ENCODE results near the gene SUGCT. TPM values are rescaled to one million over a fixed set of nuclear protein-coding genes. Genes with fewer than 3 reads are reported as not detected.

SUGCT gene
- total and polyA plus RNA-seq, 3 experiments from 2014 or later, result 1.1 to 1.4 (median 1.3) TPM

GRCh38 chr7:40230101-40230500 lies 95.3 kb downstream of the SUGCT start:
- CTCF ChIA-PET, result no interaction called here
- H3K27ac Mint-ChIP-seq, result no peak overlapping the region
- POLR2A ChIA-PET, result no interaction called here

GRCh38 chr7:40231796-40232195 lies 97.0 kb downstream of the SUGCT start:
- peak overlapping the region in 1 of 8 donors; percentile 12 for H3K27ac Mint-ChIP-seq
- CTCF ChIA-PET, result interaction anchor here (1.1 kb wide), 1 partner anchor 10 kb away, joined by 3 read pairs; no protein-coding TSS in a partner anchor
- POLR2A ChIA-PET, result no interaction called here

More at GRCh38 chr7:40230101-40230500, 95.3 kb downstream of the SUGCT start:
- no peak for DNase-seq
- H3K36me3 Mint-ChIP-seq, result no peaks in the 10 kb centered on the region
- no peaks in the 10 kb centered on the region for H3K27me3 ChIP-seq (ENCODE audit: insufficient read depth, low read length, poor library complexity, severe bottlenecking)
- no peak overlapping the region for H3K4me3 Mint-ChIP-seq
- peaks cover 4 to 13% (median 9%) of the 10 kb centered on the region in 3 donors for H3K4me1 Mint-ChIP-seq
- no peaks in the 10 kb centered on the region for H3K36me3 ChIP-seq (ENCODE audit: insufficient read depth, low read length)
- H3K27ac ChIP-seq (ENCODE audit: low read depth, low read length), result no peak overlapping the region
- no peaks in the 10 kb centered on the region for H3K4me1 ChIP-seq (ENCODE audit: insufficient read depth, low read length)
- no peaks in the 10 kb centered on the region for H3K9me3 ChIP-seq (ENCODE audit: low read length)
- H3K4me3 ChIP-seq (ENCODE audit: low read length), result no peak overlapping the region
- H3K27me3 Mint-ChIP-seq, result peaks cover 5% of the 10 kb centered on the region in 2 donors
- H3K9me3 Mint-ChIP-seq, result no peaks in the 10 kb centered on the region

GRCh38 chr7:40232242-40232893 lies 97.6 kb downstream of the SUGCT start:
- Histone ChIP-seq H3K27me3 (ENCODE audit: insufficient read depth, low read length, poor library complexity, severe bottlenecking) (no peaks in the 10 kb centered on the region), H3K9me3 (ENCODE audit: low read length) (no peaks in the 10 kb centered on the region), H3K36me3 (ENCODE audit: insufficient read depth, low read length) (no peaks in the 10 kb centered on the region), H3K27ac (ENCODE audit: low read depth, low read length) (no peak overlapping the region), H3K4me1 (ENCODE audit: insufficient read depth, low read length) (no peaks in the 10 kb centered on the region), H3K4me3 (ENCODE audit: low read length) (no peak overlapping the region)
- ChIA-PET CTCF (interaction anchor here (0.5 to 1.1 kb wide), 2 partner anchors 10 to 188 kb away, joined by 3 to 4 read pairs; no protein-coding TSS in a partner anchor), POLR2A (no interaction called here)
- Mint-ChIP-seq H3K9me3 (no peaks in the 10 kb centered on the region), H3K4me1 (peaks cover 4 to 13% (median 9%) of the 10 kb centered on the region in 3 donors), H3K27me3 (peaks cover 4 to 5% of the 10 kb centered on the region in 2 donors), H3K36me3 (no peaks in the 10 kb centered on the region), H3K4me3 (no peak overlapping the region), H3K27ac (no peak overlapping the region)
- no peak for DNase-seq

More at GRCh38 chr7:40231796-40232195, 97.0 kb downstream of the SUGCT start:
- Histone ChIP-seq H3K4me3 (ENCODE audit: low read length) (no peak overlapping the region), H3K36me3 (ENCODE audit: insufficient read depth, low read length) (no peaks in the 10 kb centered on the region), H3K4me1 (ENCODE audit: insufficient read depth, low read length) (no peaks in the 10 kb centered on the region), H3K27me3 (ENCODE audit: insufficient read depth, low read length, poor library complexity, severe bottlenecking) (no peaks in the 10 kb centered on the region), H3K9me3 (ENCODE audit: low read length) (no peaks in the 10 kb centered on the region), H3K27ac (ENCODE audit: low read depth, low read length) (no peak overlapping the region)
- Mint-ChIP-seq H3K4me1 (peaks cover 4 to 13% (median 9%) of the 10 kb centered on the region in 3 donors), H3K27me3 (peaks cover 4 to 5% of the 10 kb centered on the region in 2 donors), H3K9me3 (no peaks in the 10 kb centered on the region), H3K36me3 (no peaks in the 10 kb centered on the region), H3K4me3 (no peak overlapping the region)
- no peak for DNase-seq

- Mint-ChIP-seq H3K4me1 (peaks cover 4 to 13% (median 9%) of the 10 kb centered on the region in 3 donors), H3K27me3 (peaks cover 0 to 1% of the 10 kb centered on the region in 2 donors), H3K36me3 (no peaks in the 10 kb centered on the region), H3K9me3 (no peaks in the 10 kb centered on the region), H3K4me3 (no peak overlapping the region), H3K27ac (peak overlapping the region in 1 of 8 donors; percentile 33)
- H3K9me3 ChIP-seq (ENCODE audit: low read length), result no peaks in the 10 kb centered on the region
- ChIA-PET CTCF (no interaction called here), POLR2A (no interaction called here)
- no peaks in the 10 kb centered on the region for H3K36me3 ChIP-seq (ENCODE audit: insufficient read depth, low read length)
- no peak overlapping the region for H3K4me3 ChIP-seq (ENCODE audit: low read length)
- H3K27me3 ChIP-seq (ENCODE audit: insufficient read depth, low read length, poor library complexity, severe bottlenecking), result no peaks in the 10 kb centered on the region
- H3K27ac ChIP-seq (ENCODE audit: low read depth, low read length), result no peak overlapping the region
- H3K4me1 ChIP-seq (ENCODE audit: insufficient read depth, low read length), result no peaks in the 10 kb centered on the region
- DNase-seq, result no peak
Observed at GRCh38 chr7:40234046-40234445, 99.2 kb downstream of the SUGCT start.

GRCh38 chr7:40234666-40235065 lies 99.9 kb downstream of the SUGCT start:
- POLR2A ChIA-PET, result no interaction called here
- CTCF ChIA-PET, result no interaction called here

GRCh38 chr7:40237731-40238130 lies 102.9 kb downstream of the SUGCT start:
- ChIA-PET CTCF (no interaction called here), POLR2A (no interaction called here)
- no peak overlapping the region for H3K27ac Mint-ChIP-seq
- H3K4me3 Mint-ChIP-seq, result no peak overlapping the region
- no peak overlapping the region for H3K4me3 ChIP-seq (ENCODE audit: low read length)
- H3K36me3 ChIP-seq (ENCODE audit: insufficient read depth, low read length), result no peaks in the 10 kb centered on the region
- H3K27me3 Mint-ChIP-seq, result peaks cover 0 to 4% of the 10 kb centered on the region in 2 donors
- H3K9me3 ChIP-seq (ENCODE audit: low read length), result no peaks in the 10 kb centered on the region
- H3K4me1 ChIP-seq (ENCODE audit: insufficient read depth, low read length), result no peaks in the 10 kb centered on the region
- H3K27me3 ChIP-seq (ENCODE audit: insufficient read depth, low read length, poor library complexity, severe bottlenecking), result no peaks in the 10 kb centered on the region
- no peak overlapping the region for H3K27ac ChIP-seq (ENCODE audit: low read depth, low read length)
- no peak for DNase-seq
- H3K36me3 Mint-ChIP-seq, result no peaks in the 10 kb centered on the region
- no peaks in the 10 kb centered on the region for H3K9me3 Mint-ChIP-seq
- H3K4me1 Mint-ChIP-seq, result peaks cover 4% of the 10 kb centered on the region in 3 donors

More at GRCh38 chr7:40234666-40235065, 99.9 kb downstream of the SUGCT start:
- no peaks in the 10 kb centered on the region for H3K36me3 Mint-ChIP-seq
- no peaks in the 10 kb centered on the region for H3K36me3 ChIP-seq (ENCODE audit: insufficient read depth, low read length)
- peak overlapping the region in 1 of 8 donors; percentile 77 for H3K27ac Mint-ChIP-seq
- H3K27ac ChIP-seq (ENCODE audit: low read depth, low read length), result no peak overlapping the region
- H3K9me3 ChIP-seq (ENCODE audit: low read length), result no peaks in the 10 kb centered on the region
- no peak overlapping the region for H3K4me3 ChIP-seq (ENCODE audit: low read length)
- peaks cover 0 to 4% of the 10 kb centered on the region in 2 donors for H3K27me3 Mint-ChIP-seq
- H3K27me3 ChIP-seq (ENCODE audit: insufficient read depth, low read length, poor library complexity, severe bottlenecking), result no peaks in the 10 kb centered on the region
- H3K4me1 ChIP-seq (ENCODE audit: insufficient read depth, low read length), result no peaks in the 10 kb centered on the region
- H3K9me3 Mint-ChIP-seq, result no peaks in the 10 kb centered on the region
- DNase-seq, result no peak
- H3K4me3 Mint-ChIP-seq, result no peak overlapping the region
- H3K4me1 Mint-ChIP-seq, result peaks cover 4 to 13% (median 9%) of the 10 kb centered on the region in 3 donors

GRCh38 chr7:40239755-40240303 lies 105.0 kb downstream of the SUGCT start:
- ChIA-PET POLR2A (no interaction called here), CTCF (no interaction called here)
- Histone ChIP-seq H3K9me3 (ENCODE audit: low read length) (no peaks in the 10 kb centered on the region), H3K27ac (ENCODE audit: low read depth, low read length) (no peak overlapping the region), H3K27me3 (ENCODE audit: insufficient read depth, low read length, poor library complexity, severe bottlenecking) (no peaks in the 10 kb centered on the region), H3K4me1 (ENCODE audit: insufficient read depth, low read length) (no peaks in the 10 kb centered on the region), H3K4me3 (ENCODE audit: low read length) (no peak overlapping the region), H3K36me3 (ENCODE audit: insufficient read depth, low read length) (no peaks in the 10 kb centered on the region)
- no peak overlapping the region for H3K27ac Mint-ChIP-seq
- H3K4me1 Mint-ChIP-seq, result no peaks in the 10 kb centered on the region
- H3K9me3 Mint-ChIP-seq, result no peaks in the 10 kb centered on the region
- DNase-seq, result no peak
- peaks cover 0 to 4% of the 10 kb centered on the region in 2 donors for H3K27me3 Mint-ChIP-seq
- no peak overlapping the region for H3K4me3 Mint-ChIP-seq
- H3K36me3 Mint-ChIP-seq, result no peaks in the 10 kb centered on the region

GRCh38 chr7:40243076-40243475 lies 108.3 kb downstream of the SUGCT start:
- POLR2A ChIA-PET, result no interaction called here
- H3K4me1 Mint-ChIP-seq, result no peaks in the 10 kb centered on the region

More at GRCh38 chr7:40243076-40243475, 108.3 kb downstream of the SUGCT start:
- H3K27ac Mint-ChIP-seq, result no peak overlapping the region
- no peaks in the 10 kb centered on the region for H3K36me3 ChIP-seq (ENCODE audit: insufficient read depth, low read length)
- H3K9me3 ChIP-seq (ENCODE audit: low read length), result no peaks in the 10 kb centered on the region
- H3K4me1 ChIP-seq (ENCODE audit: insufficient read depth, low read length), result no peaks in the 10 kb centered on the region
- H3K4me3 Mint-ChIP-seq, result no peak overlapping the region
- no peak overlapping the region for H3K4me3 ChIP-seq (ENCODE audit: low read length)
- H3K27me3 Mint-ChIP-seq, result peaks cover 0 to 4% of the 10 kb centered on the region in 2 donors
- CTCF ChIA-PET, result no interaction called here
- DNase-seq, result no peak
- no peak overlapping the region for H3K27ac ChIP-seq (ENCODE audit: low read depth, low read length)
- H3K27me3 ChIP-seq (ENCODE audit: insufficient read depth, low read length, poor library complexity, severe bottlenecking), result no peaks in the 10 kb centered on the region
- no peaks in the 10 kb centered on the region for H3K9me3 Mint-ChIP-seq
- H3K36me3 Mint-ChIP-seq, result no peaks in the 10 kb centered on the region
